Measurements from ENCODE around the gene SEMA5B. TPM values are rescaled to one million over a fixed set of nuclear protein-coding genes. Genes with fewer than 3 reads are reported as not detected.

Gene SEMA5B
- polyA plus RNA-seq, 1 donor (not counting 4 experiments of a cell fraction or from before 2014, with no cell fraction given), result 0.04 TPM

DNA sequence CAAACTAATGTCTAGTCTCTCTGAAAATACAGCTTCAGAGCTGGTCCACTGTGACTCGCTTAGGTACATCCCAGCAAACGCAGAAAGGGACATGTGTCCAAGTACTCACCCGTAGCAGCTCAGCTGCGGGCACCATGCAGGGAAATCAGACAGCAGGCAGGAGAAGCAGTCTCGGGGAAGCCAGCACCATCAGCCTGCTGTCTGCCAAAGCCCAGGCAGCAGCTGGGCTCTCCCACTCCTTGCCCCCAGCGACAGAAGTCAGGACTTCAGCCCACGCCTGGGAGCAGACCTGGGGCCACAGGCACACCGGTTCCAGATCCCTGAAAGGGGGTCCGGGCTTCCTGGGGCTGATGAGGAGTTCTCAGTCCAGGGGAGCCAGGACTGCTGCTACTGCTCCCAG lies 34.9 kb downstream of the SEMA5B start:
- Histone ChIP-seq H3K4me2 (ENCODE audit: control insufficient read depth, extremely low read depth, insufficient read depth, low read depth, low read length) (no peak overlapping the region), H3K9me3 (ENCODE audit: control insufficient read depth, low read depth, low read length) (no peaks in the 10 kb centered on the region), H3K27me3 (ENCODE audit: control insufficient read depth, extremely low read depth, insufficient read depth, low read length) (peaks cover 86% of the 10 kb centered on the region), H3K9me1 (ENCODE audit: control insufficient read depth, extremely low read depth, insufficient read depth, low read length) (no peaks in the 10 kb centered on the region), H3K9ac (ENCODE audit: control insufficient read depth, extremely low read depth, insufficient read depth, low read length) (no peak overlapping the region), H3K79me2 (ENCODE audit: control insufficient read depth, insufficient read depth, low read length) (no peaks in the 10 kb centered on the region), H3K4me1 (ENCODE audit: control insufficient read depth, extremely low read depth, insufficient read depth, low read length) (no peaks in the 10 kb centered on the region), H2AFZ (ENCODE audit: control insufficient read depth, low read length) (no peak overlapping the region), H3K27ac (ENCODE audit: control insufficient read depth, insufficient read depth, low read length) (no peak overlapping the region), H3K36me3 (ENCODE audit: control insufficient read depth in 2 of 2, extremely low read depth in 1 of 2, insufficient read depth in 2 of 2, low read length in 2 of 2) (no peaks in the 10 kb centered on the region), H4K20me1 (ENCODE audit: control insufficient read depth, extremely low read depth, insufficient read depth, low read length) (no peaks in the 10 kb centered on the region), H3K4me3 (ENCODE audit: control insufficient read depth in 2 of 3, extremely low read depth in 1 of 3, insufficient read depth in 2 of 3, low read depth in 1 of 3, low read length in 3 of 3) (no peak overlapping the region)
- FAIRE-seq (no peak), DNase-seq (ENCODE audit: low read depth, low spot score) (no peak)
- dilution Hi-C loops (cut with MboI; ENCODE audit: extremely low pct_ligation_motif_present, low sequenced_read_pairs), result no loop called here
- TF ChIP-seq EZH2 (IDR thresholded peaks at IDR 0.05; ENCODE audit: low read length) (no peak), CTCF (optimal IDR thresholded peaks at IDR 0.05 in 1 of 3, IDR thresholded peaks at IDR 0.05 in 1 of 3, conservative IDR thresholded peaks at IDR 0.05 in 1 of 3; ENCODE audit: extremely low read depth in 1 of 3, insufficient read depth in 2 of 3, low read length in 3 of 3) (no peak)

- TF ChIP-seq EZH2 (IDR thresholded peaks at IDR 0.05; ENCODE audit: low read length), result no peak
- TF ChIP-seq CTCF (optimal IDR thresholded peaks at IDR 0.05 in 1 of 3, IDR thresholded peaks at IDR 0.05 in 1 of 3, conservative IDR thresholded peaks at IDR 0.05 in 1 of 3; ENCODE audit: extremely low read depth in 1 of 3, insufficient read depth in 2 of 3, low read length in 3 of 3), result no peak
- no peak for FAIRE-seq
- Histone ChIP-seq H2AFZ (ENCODE audit: control insufficient read depth, low read length) (no peak overlapping the region), H3K27ac (ENCODE audit: control insufficient read depth, insufficient read depth, low read length) (no peak overlapping the region), H3K9ac (ENCODE audit: control insufficient read depth, extremely low read depth, insufficient read depth, low read length) (no peak overlapping the region), H3K27me3 (ENCODE audit: control insufficient read depth, extremely low read depth, insufficient read depth, low read length) (peaks cover 86% of the 10 kb centered on the region), H3K4me3 (ENCODE audit: control insufficient read depth in 2 of 3, extremely low read depth in 1 of 3, insufficient read depth in 2 of 3, low read depth in 1 of 3, low read length in 3 of 3) (no peak overlapping the region), H3K79me2 (ENCODE audit: control insufficient read depth, insufficient read depth, low read length) (no peaks in the 10 kb centered on the region), H3K9me3 (ENCODE audit: control insufficient read depth, low read depth, low read length) (no peaks in the 10 kb centered on the region), H3K9me1 (ENCODE audit: control insufficient read depth, extremely low read depth, insufficient read depth, low read length) (no peaks in the 10 kb centered on the region), H4K20me1 (ENCODE audit: control insufficient read depth, extremely low read depth, insufficient read depth, low read length) (no peaks in the 10 kb centered on the region), H3K4me2 (ENCODE audit: control insufficient read depth, extremely low read depth, insufficient read depth, low read depth, low read length) (no peak overlapping the region), H3K4me1 (ENCODE audit: control insufficient read depth, extremely low read depth, insufficient read depth, low read length) (no peaks in the 10 kb centered on the region), H3K36me3 (ENCODE audit: control insufficient read depth in 2 of 2, extremely low read depth in 1 of 2, insufficient read depth in 2 of 2, low read length in 2 of 2) (no peaks in the 10 kb centered on the region)
- DNase-seq (ENCODE audit: low read depth, low spot score), result no peak
- dilution Hi-C loops (cut with MboI; ENCODE audit: extremely low pct_ligation_motif_present, low sequenced_read_pairs), result no loop called here
These were observed 35.4 kb downstream of the SEMA5B start for GRCh38 chr3:122992133-122992532.
